NCI-H1694 treated with DMSO at 0.1 percent for 48 hours (cell line): ENCODE data around the gene OGFR.
A peak's percentile ranks its signal among the peaks of the same experiment; 100 is the strongest.

Experiments
- DNase-seq: peaks from one replicate; lab custom pipeline; 2025; lab: John Stamatoyannopoulos, UW

The OGFR gene

DNA sequence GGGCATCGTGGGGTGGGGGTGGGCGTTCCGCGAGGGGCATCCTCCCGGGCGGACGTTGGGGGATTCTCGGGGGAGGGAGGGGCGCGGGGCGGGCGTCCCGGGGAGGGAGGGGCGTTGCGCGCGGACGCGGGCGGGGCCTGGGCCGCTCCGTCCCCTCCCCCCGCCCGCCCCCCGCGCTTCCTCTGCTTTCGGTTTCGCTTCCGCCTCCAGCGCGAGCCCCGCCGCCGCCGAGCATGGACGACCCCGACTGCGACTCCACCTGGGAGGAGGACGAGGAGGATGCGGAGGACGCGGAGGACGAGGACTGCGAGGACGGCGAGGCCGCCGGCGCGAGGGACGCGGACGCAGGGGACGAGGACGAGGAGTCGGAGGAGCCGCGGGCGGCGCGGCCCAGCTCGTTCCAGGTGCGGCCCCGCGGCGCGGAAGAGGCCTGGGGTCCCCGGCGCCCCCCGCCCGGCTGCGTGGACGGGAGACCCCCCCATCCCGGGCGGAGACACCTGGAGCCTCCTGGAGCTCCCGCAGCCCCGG lies at the start of gene OGFR:
Gene OGFR, plus strand, starts transcription at position 209 of the 528 bp plus-strand sequence. Its CDS starts 25 bp downstream, at position 234.
- no peak for DNase-seq

GRCh38 chr20:62754991-62755356 lies 49.7 kb upstream of the OGFR start:
- no peak for DNase-seq

DNA sequence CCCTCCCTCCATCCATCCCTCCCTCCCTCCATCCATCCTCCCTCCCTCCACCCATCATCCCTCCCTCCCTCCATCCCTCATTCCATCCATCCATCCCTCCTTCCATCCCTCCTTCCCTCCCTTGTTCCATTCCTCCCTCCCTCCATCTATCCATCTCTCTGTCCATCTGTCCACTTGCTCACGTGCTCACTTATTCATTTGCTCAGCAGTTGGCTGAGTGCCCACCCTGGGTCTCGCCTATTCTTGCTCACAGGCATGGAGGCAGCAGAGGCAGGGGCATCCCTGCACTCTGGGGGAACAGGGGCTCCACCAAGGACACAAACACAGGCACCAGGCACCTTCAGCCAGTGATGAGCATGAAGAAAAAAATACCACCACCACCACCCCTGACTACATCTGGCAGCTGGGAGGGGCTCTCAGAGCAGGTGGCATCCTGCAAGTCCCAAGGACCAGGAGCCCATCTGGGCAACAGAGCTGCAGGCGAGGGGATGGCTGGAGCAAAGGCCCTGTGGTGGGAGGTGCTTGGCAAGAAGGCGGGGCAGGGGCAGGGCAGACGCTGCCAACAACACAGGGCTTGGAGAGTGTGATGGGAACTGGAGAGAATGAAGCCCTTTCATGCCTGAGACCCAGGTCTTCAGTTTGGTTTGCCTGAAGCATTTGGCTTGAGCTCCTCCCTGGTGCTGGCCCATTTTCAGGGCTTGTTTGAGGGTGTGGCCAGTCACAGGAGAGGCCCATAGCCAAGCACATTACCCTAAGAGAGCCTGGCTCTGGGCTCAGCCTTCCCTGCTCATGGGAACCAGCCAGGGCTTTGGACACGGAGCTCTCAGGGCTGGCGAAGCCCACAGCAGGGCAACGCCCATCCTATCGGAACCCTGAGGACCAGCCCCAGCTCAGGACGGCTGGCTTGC lies 48.6 kb upstream of the OGFR start:
- DNase-seq: peak; percentile 16

GRCh38 chr20:62758226-62758912 lies 46.3 kb upstream of the OGFR start:
- no peak for DNase-seq

- DNase-seq: no peak
These were observed 44.6 kb upstream of the OGFR start for GRCh38 chr20:62759981-62760431.

DNA sequence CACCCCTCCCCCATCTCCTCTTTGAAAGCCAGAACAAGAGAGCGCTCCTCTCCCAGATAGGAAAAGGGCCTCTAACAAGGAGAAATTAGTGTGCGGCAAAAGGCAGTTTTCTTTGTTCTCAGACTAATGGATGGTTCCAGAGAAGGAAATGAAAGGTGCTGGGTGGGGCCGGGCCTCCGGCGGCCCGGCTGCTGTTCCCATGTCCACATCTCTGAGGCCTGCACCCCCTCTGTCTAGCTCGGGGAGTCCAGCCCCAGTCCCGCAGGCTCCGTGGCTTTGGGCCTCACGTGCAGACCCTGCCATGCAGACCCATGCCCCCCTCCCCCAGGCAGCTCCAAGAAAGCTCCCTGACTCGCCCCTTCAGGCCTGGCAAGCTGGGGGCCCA lies 44.2 kb upstream of the OGFR start:
- no peak for DNase-seq

DNA sequence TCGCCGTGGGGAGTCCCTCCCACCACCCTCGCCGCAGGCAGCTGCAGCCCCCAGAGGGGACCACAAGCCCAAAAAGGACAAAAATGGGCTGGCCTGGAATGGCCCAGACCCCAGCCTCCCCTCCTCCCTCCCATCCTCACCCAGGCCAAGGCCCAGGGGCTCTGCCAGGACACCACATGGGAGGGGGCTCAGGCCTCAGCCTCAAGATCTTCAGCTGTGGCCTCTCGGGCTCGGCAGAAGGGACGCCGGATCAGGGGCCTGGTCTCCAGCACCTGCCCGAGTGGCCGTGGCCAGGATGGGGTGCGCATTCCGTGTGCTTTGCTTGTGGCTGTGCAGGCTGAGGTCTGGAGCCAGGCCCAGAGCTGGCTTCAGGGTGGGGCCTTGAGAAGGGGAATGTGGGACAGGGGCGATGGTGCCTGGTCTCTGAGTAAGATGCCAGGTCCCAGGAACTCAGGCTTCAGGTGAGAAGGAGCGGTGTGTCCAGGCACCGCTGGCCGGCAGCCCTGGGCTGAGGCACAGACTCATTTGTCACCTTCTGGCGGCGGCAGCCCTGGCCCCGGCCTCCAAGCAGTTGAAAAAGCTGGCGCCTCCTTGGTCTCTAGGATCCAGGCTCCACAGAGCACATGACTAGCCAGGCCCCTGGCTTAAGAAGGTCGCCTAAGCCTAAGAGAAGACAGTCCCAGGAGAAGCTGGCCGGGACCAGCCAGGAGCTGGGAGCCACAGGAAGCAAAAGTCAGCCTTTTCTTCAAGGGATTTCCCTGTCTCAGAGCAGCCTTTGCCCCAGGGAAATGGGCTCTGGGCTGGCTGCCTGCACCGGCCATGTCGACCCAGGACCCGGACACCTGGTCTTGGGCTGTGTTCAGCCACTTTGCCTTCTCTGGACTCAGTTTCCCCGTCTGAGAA lies 43.5 kb upstream of the OGFR start:
- DNase-seq: no peak

GRCh38 chr20:62761759-62762131 lies 42.9 kb upstream of the OGFR start:
- DNase-seq: no peak

GRCh38 chr20:62762376-62762775 lies 42.3 kb upstream of the OGFR start:
- no peak for DNase-seq

GRCh38 chr20:62762801-62763368 lies 41.8 kb upstream of the OGFR start:
- DNase-seq: no peak

GRCh38 chr20:62763404-62763803 lies 41.2 kb upstream of the OGFR start:
- no peak for DNase-seq

- no peak for DNase-seq
These were observed 40.3 kb upstream of the OGFR start for GRCh38 chr20:62764156-62764935.

- DNase-seq: no peak
These were observed 39.6 kb upstream of the OGFR start for GRCh38 chr20:62765021-62765420.

- DNase-seq: no peak
These were observed 39.1 kb upstream of the OGFR start for GRCh38 chr20:62765432-62766070.

- no peak for DNase-seq
These were observed 38.6 kb upstream of the OGFR start for GRCh38 chr20:62766071-62766450.

DNA sequence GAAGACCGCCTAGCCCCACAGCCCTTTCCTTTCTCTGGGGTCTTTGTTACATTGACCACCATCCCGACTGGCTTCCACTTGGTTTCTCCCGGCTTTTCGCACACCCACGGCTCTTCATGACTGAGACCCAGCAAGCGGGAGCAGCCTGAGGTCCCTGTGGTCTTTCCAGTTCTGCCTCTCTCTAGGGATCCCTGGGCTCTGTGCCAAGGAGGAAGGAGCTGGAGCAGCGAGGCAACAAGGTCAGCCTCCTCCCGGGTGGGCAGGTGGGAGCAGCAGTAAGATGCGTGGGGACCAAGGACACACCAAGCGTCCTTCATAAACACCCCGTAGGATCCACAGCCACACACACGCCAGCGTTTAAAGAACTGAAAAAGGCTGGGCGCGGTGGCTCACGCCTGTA lies 37.9 kb upstream of the OGFR start:
- no peak for DNase-seq

- DNase-seq: no peak
These were observed 36.4 kb upstream of the OGFR start for GRCh38 chr20:62768234-62768546.

DNA sequence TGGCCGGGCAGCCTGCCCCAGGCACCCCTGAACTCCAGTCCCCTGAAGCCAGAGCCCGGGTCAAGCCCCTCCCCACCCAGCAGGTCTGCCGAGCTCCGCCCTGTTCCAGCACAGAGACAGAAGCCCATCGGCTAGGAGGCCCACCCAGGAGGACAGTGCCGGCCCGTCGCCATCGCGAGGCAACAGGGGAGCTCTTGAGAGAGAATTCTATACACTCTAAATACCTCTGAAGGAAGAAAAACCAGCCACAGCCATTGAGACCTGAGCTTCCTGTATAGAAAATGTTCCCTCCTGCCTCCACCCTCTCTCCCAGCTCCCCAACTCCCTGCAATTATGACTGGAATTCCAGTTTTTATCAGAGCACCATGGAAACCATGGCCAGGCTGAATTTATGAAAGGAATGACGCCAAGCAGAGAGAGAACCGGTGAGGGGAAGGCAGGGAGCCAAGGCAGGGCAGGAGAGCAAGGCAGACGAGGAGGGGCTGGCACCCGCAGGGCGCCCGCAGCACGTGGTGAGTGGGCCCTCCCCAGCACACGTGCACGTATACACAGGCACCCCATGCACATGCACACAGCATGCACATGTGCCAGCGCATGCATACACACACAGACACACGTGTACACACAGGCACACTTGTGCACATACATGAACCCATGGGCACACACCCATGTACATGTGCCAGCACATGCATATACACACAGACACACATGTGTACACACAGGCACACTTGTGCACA lies 35.9 kb upstream of the OGFR start:
- DNase-seq: no peak

DNA sequence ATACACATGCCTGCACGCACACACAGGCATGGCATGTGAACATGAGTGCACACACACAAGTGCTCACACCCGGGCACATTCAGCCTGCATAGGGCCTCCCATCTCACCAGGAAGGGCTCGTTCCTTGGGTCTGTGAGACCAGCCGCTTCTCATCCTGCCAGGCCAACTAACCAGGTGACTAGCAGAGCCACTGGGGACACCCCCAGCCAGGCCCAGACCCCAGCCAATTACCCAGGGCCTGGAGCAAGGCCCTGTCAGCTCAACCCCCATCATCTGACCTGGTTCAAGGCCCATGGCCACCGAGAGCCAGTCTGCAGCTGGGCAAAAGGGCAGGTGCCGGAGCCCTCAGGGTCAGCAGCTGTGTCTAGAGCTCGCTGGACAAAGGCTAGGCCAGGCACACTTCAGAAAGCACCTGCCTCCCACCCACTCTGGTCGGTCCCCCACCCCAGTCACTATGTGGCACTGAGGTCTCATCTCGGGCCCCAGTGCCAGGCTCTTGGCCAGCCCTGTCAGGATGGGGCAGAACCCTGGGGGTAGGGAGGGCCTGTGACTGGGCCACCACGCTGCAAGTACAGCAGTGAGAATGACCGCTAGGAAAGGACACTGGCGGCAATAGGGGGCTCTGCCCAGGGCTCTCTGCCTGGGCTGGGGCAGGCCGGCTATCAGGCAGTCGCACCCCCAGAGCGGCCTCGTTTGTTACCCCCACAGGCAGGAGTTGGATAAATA lies 35.1 kb upstream of the OGFR start:
- no peak for DNase-seq
